Peyer's patch (tissue), 4 donors: ENCODE measurements around the gene TLCD3A.

Source experiments
- POLR2A ChIP-seq, 2 donors: fragments of 450-650 bp; IDR thresholded peaks; one replicate each; pipeline ENCODE4 v1.5.1; 2017; ENCODE audit warnings: antibody characterized with exemption in 2 of 2, mild to moderate bottlenecking in 2 of 2, moderate library complexity in 2 of 2
- TF ChIP-seq, protein P1 (sequence below), 6 experiments: fragments of 450-650 bp in 4 of 6; fragments of 200-600 bp in 2 of 6; sonication (generic) in 1 of 6; IDR thresholded peaks; one replicate each; pipeline ENCODE4 v1.5.1; 2017 to 2019; ENCODE audit warnings: antibody characterized with exemption in 6 of 6, mild to moderate bottlenecking in 3 of 6, moderate library complexity in 1 of 6

DNA sequence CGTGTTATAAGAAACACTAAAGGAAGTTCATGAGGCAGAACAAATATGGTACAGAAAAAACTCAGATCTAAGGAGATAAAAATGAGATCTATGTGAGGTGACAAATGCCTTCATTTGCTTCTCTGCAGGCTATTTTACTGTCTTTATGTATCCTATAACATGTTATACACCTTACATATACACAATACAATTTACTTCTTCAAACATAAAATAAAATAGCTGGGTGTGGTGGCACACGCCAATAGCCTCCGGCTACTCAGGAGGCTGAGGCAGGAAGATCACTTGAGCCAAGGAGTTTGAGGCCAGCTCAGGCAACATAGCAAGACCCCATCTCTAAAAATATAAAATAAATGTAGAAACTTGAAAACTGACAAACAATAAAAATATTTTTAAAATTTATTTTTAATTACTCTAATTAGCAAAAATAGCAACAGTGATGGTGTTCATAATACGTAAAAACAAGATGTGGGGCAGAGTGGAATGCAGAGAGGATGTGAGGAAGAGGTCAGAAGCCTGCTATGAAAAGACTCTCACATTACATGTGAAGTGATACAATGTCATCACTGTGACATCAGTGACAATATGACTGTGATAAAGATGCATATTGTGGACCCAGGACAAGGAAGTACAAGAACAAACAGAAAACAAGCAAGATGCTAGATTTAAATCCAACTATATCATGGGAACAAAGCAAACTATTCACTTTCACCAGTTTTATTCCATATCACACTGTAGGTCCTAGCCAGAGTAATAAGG, 48.7 kb upstream of the TLCD3A start:
- TF ChIP-seq, protein P1, sequence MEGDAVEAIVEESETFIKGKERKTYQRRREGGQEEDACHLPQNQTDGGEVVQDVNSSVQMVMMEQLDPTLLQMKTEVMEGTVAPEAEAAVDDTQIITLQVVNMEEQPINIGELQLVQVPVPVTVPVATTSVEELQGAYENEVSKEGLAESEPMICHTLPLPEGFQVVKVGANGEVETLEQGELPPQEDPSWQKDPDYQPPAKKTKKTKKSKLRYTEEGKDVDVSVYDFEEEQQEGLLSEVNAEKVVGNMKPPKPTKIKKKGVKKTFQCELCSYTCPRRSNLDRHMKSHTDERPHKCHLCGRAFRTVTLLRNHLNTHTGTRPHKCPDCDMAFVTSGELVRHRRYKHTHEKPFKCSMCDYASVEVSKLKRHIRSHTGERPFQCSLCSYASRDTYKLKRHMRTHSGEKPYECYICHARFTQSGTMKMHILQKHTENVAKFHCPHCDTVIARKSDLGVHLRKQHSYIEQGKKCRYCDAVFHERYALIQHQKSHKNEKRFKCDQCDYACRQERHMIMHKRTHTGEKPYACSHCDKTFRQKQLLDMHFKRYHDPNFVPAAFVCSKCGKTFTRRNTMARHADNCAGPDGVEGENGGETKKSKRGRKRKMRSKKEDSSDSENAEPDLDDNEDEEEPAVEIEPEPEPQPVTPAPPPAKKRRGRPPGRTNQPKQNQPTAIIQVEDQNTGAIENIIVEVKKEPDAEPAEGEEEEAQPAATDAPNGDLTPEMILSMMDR (IDR thresholded peaks at IDR 0.05), result no peak
- no peak for TF ChIP-seq POLR2A (IDR thresholded peaks at IDR 0.05)
